ACC112 (cell line): Measurements from ENCODE around the gene LCN2.

ENCODE experiments used
- H2AFZ ChIP-seq: fragments of 200-600 bp; sonication (generic); one replicate; pipeline ENCODE4 v1.6.0; 2017; ENCODE audit warnings: antibody characterized with exemption, low read length; ENCODE audit not compliant: unreplicated experiment
- H3K27ac ChIP-seq: fragments of 200-600 bp; sonication (generic); 2 replicates; pipeline ENCODE4 v1.5.1; 2014; ENCODE audit warnings: low read depth, mild to moderate bottlenecking, antibody characterized with exemption, low read length, moderate library complexity
- H3K27me3 ChIP-seq: fragments of 200-600 bp; sonication (generic); 2 replicates; pipeline ENCODE4 v1.6.1; 2014; ENCODE audit warnings: mild to moderate bottlenecking, antibody characterized with exemption, low read length, moderate library complexity, mixed read lengths; ENCODE audit not compliant: insufficient read depth
- H3K36me3 ChIP-seq: fragments of 200-600 bp; sonication (generic); 2 replicates; pipeline ENCODE4 v1.6.1; 2016; ENCODE audit warnings: mild to moderate bottlenecking, antibody characterized with exemption, low read length, moderate library complexity, mixed read lengths; ENCODE audit not compliant: insufficient read depth
- H3K4me1 ChIP-seq: fragments of 200-600 bp; sonication (generic); one replicate; pipeline ENCODE4 v1.6.1; 2016; ENCODE audit warnings: low read length, mixed read lengths; ENCODE audit not compliant: insufficient read depth, unreplicated experiment, control insufficient read depth
- H3K4me3 ChIP-seq: fragments of 200-600 bp; sonication (generic); 2 replicates; pipeline ENCODE4 v1.5.1; 2014; ENCODE audit warnings: mild to moderate bottlenecking, low read depth, low read length
- H3K79me2 ChIP-seq: fragments of 200-600 bp; sonication (generic); one replicate; pipeline ENCODE4 v1.6.0; 2016; ENCODE audit warnings: low read length; ENCODE audit not compliant: control insufficient read depth, unreplicated experiment, insufficient read depth

Gene LCN2

DNA sequence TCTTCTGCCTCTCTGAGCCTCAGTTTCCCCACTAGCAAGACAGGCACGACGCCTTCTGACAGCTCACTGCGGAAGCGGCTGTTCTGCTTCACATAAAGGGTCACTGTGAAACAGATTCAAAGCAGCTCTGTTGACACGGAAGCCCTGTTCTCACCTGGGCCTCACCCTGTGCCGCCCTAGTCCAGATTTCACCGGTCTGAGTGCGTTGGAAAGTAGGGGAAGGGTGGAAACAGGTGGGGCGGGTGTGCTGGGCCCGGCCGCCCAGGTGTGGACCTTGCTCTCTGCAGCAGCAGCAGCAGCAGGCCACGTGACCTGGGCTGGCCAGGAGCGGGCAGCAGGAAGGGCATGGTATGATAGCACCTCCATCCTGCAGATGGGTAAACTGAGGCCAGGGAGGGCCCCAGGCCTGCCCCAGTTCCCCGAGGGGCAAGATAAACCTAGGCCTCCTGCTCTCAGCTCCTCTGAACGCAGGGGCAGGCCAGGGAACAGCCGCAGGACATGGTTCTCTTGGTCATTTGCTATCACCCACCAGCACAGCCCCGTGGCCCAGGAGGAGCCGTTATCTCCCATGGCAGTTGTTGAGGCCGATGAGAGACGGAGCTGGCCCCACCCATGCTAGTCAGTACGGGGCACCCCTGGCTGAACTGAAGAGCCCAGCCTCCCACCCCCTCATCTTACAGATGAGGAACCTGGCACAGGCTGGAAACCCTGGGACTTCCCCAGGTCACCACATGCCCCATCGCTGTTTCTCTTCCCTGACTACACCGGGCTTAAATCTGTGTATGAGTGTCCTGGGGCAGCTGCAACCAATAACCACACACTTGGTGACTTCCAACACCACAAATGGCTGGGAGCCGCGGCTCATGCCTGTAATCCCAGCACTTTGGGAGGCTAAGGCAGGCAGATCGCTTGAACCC is 33.8 kb upstream of the LCN2 start:
- Histone ChIP-seq H3K27me3 (no peaks in the 10 kb centered on the region), H3K4me3 (no peak overlapping the region), H3K4me1 (no peaks in the 10 kb centered on the region), H3K27ac (no peak overlapping the region), H3K79me2 (no peaks in the 10 kb centered on the region), H2AFZ (no peak overlapping the region), H3K36me3 (peaks cover 4% of the 10 kb centered on the region; the same call in 1 of the 2 replicates)

DNA sequence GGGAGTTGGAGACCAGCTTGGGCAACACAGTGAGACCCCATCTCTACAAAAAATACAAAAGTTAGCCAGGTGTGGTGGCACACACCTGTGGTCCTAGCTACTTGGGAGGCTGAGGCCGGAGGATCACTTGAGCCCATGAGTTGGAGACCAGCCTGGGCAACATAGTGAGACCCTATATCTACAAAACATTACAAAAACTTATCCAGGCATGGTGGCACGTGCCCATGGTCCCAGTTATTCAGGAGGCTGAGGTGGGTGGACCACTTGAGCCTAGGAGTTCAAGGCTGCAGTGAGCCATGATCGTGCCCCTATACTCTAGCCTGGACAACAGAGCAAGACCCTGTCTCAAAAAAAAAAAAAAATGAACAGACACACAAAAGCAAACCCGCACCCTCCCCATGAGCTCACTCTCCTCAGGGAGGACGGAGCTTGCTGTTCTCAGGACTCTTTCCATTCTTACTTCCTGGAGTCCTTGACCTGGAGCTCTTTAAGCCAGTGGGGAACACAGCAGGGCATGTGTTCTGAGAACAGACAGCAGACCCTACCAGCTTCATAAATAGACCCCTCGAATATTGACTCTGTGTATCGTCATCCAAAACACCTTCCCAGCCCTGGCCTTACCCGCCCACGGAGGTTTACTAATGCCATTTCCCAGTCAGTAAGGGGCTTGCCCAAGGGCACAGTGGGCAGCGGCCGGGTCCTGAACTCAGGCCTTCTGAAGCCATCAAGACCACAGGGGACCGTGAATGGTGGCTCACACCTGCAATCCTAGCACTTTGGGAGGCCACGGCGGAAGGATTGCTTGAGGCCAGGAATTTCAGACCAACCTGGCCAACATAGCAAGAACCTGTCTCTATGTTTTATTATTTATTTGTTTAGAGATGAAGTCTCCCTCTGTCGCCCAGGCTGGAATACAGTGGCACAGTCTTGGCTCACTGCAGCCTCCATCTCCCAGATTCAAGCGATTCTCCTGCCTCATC is 32.9 kb upstream of the LCN2 start:
- Histone ChIP-seq H3K27ac (no peak overlapping the region), H3K27me3 (no peaks in the 10 kb centered on the region), H3K4me3 (no peak overlapping the region), H3K79me2 (no peaks in the 10 kb centered on the region), H3K4me1 (no peaks in the 10 kb centered on the region), H2AFZ (no peak overlapping the region), H3K36me3 (peaks cover 4% of the 10 kb centered on the region; the same call in 1 of the 2 replicates)

DNA sequence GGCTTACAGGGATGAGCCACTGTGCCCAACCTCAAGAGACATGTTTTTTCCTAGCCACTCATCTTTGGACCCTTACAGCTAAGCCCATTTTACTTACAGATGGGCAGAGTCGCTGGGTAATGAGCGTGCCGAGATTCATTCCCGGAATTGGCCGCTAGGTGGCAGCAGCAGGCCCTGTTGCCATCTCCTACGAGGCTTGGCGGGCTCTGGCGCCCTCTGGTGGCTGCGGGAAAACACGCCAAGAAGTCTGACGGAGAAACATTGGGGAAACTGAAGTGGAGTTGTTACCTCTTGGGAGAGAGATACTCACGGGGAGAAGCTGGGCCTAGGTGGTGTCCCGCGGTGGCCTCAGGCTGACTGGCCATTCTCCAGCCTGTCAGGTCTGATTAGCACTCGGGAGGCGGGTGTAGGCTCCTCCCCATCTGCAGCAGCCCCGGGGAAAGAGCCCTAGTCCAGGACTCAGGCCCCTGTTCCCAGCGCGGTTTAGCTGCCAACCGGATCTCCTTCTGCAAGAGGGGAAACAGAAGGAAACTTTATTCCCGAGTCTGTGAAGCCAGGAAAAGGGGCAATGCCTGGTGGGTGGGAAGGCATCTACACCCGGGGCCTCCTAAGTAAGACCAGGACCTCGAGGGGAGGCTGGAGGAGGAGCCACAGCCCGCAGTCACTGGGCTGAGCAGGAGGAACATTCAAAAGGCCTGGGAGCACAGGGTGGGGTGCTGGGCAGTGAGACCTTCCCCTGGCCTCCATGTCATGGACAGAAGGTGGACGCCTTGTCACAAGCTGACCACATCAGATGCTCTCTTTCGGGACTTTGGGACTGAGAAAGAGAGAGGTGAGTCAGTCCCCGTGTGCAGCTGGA is 31.4 kb upstream of the LCN2 start:
- Histone ChIP-seq H3K4me1 (no peaks in the 10 kb centered on the region), H2AFZ (no peak overlapping the region), H3K27me3 (no peaks in the 10 kb centered on the region), H3K4me3 (no peak overlapping the region), H3K27ac (no peak overlapping the region), H3K79me2 (no peaks in the 10 kb centered on the region), H3K36me3 (peaks cover 4% of the 10 kb centered on the region; the same call in 1 of the 2 replicates)

DNA sequence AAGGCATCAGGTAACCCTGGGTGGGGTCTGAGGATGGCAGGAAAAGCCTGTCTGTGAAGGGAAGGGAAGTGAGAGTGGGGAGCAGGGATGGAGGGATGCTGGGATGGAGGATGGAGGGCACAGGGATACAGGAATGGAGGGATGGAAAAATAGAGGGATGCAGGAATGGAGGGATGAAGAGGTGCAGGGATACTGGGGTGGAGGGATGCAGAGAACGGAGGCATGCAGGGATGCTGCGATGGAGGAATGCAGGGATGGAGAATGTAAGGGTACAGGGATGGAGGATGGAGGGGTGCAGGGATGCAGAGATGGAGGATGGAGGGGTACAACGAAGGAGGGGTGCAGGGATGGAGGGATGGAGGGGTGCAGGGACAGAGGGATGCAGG is 30.8 kb upstream of the LCN2 start:
- H3K27me3 ChIP-seq, result no peaks in the 10 kb centered on the region
- H3K4me3 ChIP-seq, result no peak overlapping the region
- H2AFZ ChIP-seq, result no peak overlapping the region
- no peaks in the 10 kb centered on the region for H3K4me1 ChIP-seq
- H3K36me3 ChIP-seq, result peaks cover 4% of the 10 kb centered on the region; the same call in 1 of the 2 replicates
- no peak overlapping the region for H3K27ac ChIP-seq
- no peaks in the 10 kb centered on the region for H3K79me2 ChIP-seq

DNA sequence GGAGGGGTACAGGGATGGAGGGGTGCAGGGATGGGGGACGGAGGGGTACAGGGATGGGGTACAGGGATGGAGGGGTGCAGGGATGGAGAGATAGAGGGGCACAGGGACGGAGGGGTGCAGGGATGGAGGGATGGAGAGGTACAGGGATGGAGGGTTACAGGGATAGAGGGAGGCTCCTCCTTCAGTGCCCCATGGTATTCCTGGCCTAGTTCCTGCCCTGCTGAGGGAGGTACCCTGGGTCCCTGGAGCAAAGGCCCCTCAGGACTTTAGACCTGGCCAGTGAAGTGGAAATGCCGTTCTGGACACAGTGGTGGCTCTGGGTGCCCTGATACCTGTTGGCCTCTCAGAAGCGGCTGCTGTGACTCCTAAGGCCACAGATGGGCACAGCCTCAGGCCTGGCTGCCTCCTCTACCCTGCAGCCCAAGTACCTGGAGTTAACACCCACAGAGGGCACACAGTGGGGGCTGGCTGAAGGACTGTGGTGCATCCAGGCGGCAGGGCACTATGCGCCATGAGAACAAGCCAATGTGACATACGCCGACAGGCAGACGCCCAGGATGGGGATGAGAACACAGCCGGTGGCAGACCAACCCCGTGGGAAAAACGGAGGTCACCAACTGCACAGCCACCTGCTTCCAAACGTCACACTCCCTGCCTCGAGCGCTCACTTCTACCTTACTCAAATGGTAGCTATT is 30.1 kb upstream of the LCN2 start:
- Histone ChIP-seq H3K36me3 (peaks cover 4% of the 10 kb centered on the region; the same call in 1 of the 2 replicates), H3K79me2 (no peaks in the 10 kb centered on the region), H2AFZ (no peak overlapping the region), H3K27me3 (no peaks in the 10 kb centered on the region), H3K4me1 (no peaks in the 10 kb centered on the region), H3K4me3 (no peak overlapping the region), H3K27ac (no peak overlapping the region)

DNA sequence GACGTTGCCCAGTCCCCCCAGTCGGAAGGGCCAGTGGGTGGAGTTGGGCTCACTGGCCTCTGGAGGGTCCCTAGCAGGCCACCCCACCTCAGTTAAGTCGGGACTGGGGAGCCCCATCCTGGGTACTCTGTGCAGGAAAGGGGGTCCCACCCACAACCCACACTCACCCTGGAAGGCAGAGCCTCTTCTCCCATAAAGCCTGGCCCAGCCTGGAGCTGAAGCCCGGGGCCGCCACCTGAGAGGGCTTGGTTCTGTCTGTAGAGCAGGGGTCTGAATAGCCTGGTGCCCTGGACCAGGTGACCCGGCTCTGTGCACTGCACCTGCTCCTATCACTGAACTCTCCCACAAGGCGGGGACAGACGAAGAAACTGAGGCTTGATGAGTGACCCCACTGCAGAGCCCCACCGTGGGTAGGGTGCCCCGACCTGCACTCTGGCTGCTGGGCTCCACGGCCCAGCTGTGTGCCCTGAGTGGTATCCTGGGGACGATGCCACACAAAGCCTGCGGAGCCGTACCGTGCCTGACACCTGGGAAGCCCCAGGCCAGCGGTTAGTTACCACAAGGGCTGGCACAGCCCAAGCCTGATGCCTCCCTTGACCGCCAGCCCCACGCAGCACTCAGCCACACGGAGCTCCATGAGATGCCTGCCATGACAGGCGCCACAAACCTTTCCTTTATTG is 29.1 kb upstream of the LCN2 start:
- no peaks in the 10 kb centered on the region for H3K4me1 ChIP-seq
- no peak overlapping the region for H3K4me3 ChIP-seq
- peaks cover 4% of the 10 kb centered on the region for H3K79me2 ChIP-seq
- H3K27ac ChIP-seq, result no peak overlapping the region
- H3K27me3 ChIP-seq, result no peaks in the 10 kb centered on the region
- no peak overlapping the region for H2AFZ ChIP-seq
- H3K36me3 ChIP-seq, result no peaks in the 10 kb centered on the region

DNA sequence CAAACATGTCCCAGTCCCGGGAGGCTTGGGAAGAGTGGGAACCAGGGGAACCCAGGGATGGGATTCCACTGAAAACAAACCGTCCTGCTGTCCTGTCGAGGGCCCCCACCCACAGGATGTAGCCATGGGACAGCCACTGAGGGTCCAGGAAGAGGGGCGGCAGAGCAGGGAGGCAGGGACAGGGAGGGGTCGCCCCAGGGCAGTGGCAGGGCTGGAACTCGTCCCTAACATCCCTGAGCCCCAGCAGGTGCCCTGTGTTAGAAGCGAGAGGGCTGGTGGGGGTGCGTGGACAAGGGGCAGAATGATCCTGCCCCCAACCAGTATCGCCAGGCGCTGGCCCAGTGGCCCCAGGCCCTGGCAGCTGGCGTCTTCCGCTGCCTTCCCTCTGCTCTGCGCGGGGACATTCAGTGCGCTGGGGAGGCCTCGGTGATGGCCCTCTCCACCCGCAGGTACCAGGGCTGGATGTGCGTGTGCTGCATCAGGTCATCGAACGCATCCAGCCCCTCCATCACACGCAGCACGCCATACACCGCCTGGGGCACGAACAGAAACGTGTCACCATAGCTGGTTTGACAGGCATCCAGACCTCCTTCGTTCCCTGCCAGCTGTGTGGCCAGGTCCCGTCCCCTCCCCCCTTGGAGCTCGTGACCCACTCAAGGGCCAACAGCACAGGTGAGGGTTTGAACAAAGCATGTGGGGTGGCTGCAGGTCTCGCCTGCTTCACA is 28.4 kb upstream of the LCN2 start:
- H3K4me1 ChIP-seq, result peaks cover 5% of the 10 kb centered on the region
- no peaks in the 10 kb centered on the region for H3K36me3 ChIP-seq
- H3K27ac ChIP-seq, result no peak overlapping the region
- H3K4me3 ChIP-seq, result no peak overlapping the region
- no peaks in the 10 kb centered on the region for H3K27me3 ChIP-seq
- H2AFZ ChIP-seq, result no peak overlapping the region
- H3K79me2 ChIP-seq, result peaks cover 8% of the 10 kb centered on the region

DNA sequence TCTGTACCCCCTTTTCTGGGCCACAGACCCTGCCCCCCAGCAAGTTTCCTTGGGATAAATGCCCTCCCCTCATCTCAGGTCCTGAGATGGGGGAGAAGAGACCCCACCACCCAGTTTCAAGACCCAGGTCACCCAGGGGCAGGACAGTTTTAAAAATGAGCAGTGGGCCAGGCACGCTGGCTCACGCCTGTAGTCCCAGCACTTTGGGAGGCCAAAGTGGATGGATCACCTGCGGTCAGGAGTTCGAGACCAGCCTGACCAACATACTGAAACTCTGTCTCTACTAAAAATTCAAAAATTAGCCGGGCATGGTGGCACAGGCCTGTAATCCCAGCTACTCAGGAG is 27.8 kb upstream of the LCN2 start:
- H3K4me3 ChIP-seq, result no peak overlapping the region
- H3K36me3 ChIP-seq, result no peaks in the 10 kb centered on the region
- no peak overlapping the region for H3K27ac ChIP-seq
- H2AFZ ChIP-seq, result no peak overlapping the region
- H3K79me2 ChIP-seq, result peaks cover 13% of the 10 kb centered on the region
- no peaks in the 10 kb centered on the region for H3K27me3 ChIP-seq
- peaks cover 10% of the 10 kb centered on the region for H3K4me1 ChIP-seq
